AG04449 (cell line): ENCODE results near the gene RBPJ.

ENCODE experiments used
- CTCF ChIA-PET: fragments of 350-600 bp; formaldehyde crosslinking; extraction: SDS; loops from one replicate; lab custom pipeline; 2021; ENCODE audit warnings: antibody characterized with exemption; lab: Yijun Ruan, JAX
- POLR2A ChIA-PET: fragments of 400-600, 350-600 bp; formaldehyde crosslinking; extraction: SDS; loops from one replicate; lab custom pipeline; 2020; ENCODE audit warnings: antibody characterized with exemption, inconsistent platforms; lab: Yijun Ruan, JAX
- DNase-seq: peaks from one replicate; pipeline ENCODE4 v3.0.0-alpha.2; 2010; ENCODE audit warnings: low read depth, low spot score
- H3K4me3 ChIP-seq: 2 replicates; pipeline ENCODE4 v1.5.1; 2011; ENCODE audit warnings: low read depth, mild to moderate bottlenecking, control low read depth, low read length
- CTCF ChIP-seq: IDR thresholded peaks from one replicate; pipeline ENCODE4 v1.5.1; 2011; ENCODE audit warnings: mild to moderate bottlenecking, moderate library complexity, low read length, control low read depth, inconsistent platforms; ENCODE audit not compliant: insufficient read depth; ENCODE audit errors: missing control alignments

The RBPJ gene

DNA sequence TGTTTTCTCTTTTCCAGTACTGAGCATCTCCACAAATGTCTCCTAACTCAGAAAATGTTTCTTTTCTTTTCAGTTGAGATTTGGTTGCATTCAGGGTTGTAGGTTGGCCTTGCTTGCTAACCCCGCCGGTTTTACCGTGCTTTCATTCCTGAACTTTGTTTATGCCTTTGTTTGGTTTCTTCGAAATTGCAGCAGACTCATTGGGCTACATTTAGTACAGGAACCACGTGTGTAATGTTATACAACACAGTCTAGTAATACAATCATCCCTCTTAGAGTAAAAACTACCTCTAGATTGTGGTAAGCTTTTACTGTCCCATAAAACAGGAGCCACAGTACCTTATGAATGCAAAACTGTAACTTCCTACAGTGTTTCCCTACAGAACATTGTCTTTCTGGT is 111.6 kb downstream of the RBPJ start:
- CTCF ChIA-PET, result interaction anchor here (1.3 to 2.7 kb wide), 4 partner anchors 13 to 286 kb away, joined by 3 to 11 read pairs (median 4); no protein-coding TSS in a partner anchor
- POLR2A ChIA-PET, result no interaction called here
- DNase-seq, result no peak
- H3K4me3 ChIP-seq, result no peak overlapping the region
- TF ChIP-seq CTCF, result no peak

- H3K4me3 ChIP-seq, result no peak overlapping the region
- no peak for DNase-seq
- no peak for TF ChIP-seq CTCF
- ChIA-PET POLR2A (no interaction called here), CTCF (interaction anchor here (1.0 to 2.7 kb wide), 6 partner anchors 14 to 285 kb away, joined by 3 to 11 read pairs (median 3); no protein-coding TSS in a partner anchor)
These were observed 112.7 kb downstream of the RBPJ start for GRCh38 chr4:26433556-26433955.

DNA sequence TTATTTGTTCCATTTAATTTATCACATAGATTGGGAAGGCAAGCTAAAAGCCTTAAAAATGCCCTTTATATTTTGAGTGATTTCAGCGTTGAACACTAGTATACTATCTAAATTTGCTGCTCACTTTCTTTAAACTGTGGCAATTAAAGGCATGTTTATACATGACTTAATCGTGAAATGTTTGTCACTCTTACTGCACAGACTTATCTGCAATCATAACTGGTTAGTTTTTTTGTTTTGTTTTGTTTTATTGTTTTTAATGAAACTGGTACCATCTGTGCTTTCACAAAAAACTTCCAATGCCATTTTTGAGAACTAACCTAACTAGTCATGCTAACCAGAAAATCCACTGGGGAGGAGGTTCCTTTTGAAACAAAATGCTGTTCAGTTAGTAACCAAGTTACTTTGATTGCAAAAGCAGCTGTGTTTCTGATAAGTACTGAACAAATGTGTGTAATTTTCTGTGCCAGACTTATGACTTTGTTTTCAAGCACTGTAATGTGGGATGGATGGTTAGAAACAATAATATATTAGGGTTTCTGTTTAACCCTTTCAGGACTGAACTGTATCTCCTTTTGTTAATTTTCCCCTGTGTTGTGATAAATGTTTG is 113.3 kb downstream of the RBPJ start:
- no peak for DNase-seq
- no peak for TF ChIP-seq CTCF
- CTCF ChIA-PET, result interaction anchor here (1.0 to 2.7 kb wide), 6 partner anchors 15 to 287 kb away, joined by 3 to 11 read pairs (median 4); no protein-coding TSS in a partner anchor
- H3K4me3 ChIP-seq, result no peak overlapping the region
- POLR2A ChIA-PET, result no interaction called here

- H3K4me3 ChIP-seq, result no peak overlapping the region
- DNase-seq, result no peak
- ChIA-PET POLR2A (no interaction called here), CTCF (interaction anchor here (1.5 kb wide), 2 partner anchors 17 to 279 kb away, joined by 3 to 5 read pairs; no protein-coding TSS in a partner anchor)
- no peak for TF ChIP-seq CTCF
These were observed 120.3 kb downstream of the RBPJ start for GRCh38 chr4:26441102-26441501.

DNA sequence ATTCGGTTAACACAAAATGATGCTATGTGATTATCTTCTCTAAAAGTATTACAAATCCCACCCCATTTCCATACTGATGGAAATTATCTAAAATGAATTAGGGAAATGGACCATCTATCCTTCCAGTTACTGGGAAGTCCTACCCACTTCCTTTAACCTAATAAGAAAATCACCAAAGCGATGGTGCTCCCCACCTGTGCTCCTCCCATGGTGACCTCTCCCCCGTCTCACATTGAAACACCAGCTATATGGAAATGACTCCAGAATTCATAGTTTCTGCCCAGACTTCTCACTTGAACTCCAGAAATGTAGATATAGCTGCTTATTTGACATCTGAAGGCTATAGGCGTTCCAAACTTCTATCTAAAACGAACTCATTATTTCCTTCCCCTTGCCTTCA is 121.0 kb downstream of the RBPJ start:
- ChIA-PET CTCF (interaction anchor here (1.5 kb wide), 2 partner anchors 17 to 278 kb away, joined by 3 to 5 read pairs; no protein-coding TSS in a partner anchor), POLR2A (no interaction called here)
- no peak for DNase-seq
- no peak overlapping the region for H3K4me3 ChIP-seq
- no peak for TF ChIP-seq CTCF

GRCh38 chr4:26447378-26447777 is 126.6 kb downstream of the RBPJ start:
- DNase-seq, result no peak
- TF ChIP-seq CTCF, result no peak
- POLR2A ChIA-PET, result no interaction called here
- CTCF ChIA-PET, result no interaction called here
- no peak overlapping the region for H3K4me3 ChIP-seq
